ENCODE measurements around the gene SBNO1.
"Not testable (repeated sequence)": the region's sequence is repeated elsewhere in the genome, so short reads cannot be mapped to it uniquely, and the experiment has no call there.

SBNO1 gene

DNA sequence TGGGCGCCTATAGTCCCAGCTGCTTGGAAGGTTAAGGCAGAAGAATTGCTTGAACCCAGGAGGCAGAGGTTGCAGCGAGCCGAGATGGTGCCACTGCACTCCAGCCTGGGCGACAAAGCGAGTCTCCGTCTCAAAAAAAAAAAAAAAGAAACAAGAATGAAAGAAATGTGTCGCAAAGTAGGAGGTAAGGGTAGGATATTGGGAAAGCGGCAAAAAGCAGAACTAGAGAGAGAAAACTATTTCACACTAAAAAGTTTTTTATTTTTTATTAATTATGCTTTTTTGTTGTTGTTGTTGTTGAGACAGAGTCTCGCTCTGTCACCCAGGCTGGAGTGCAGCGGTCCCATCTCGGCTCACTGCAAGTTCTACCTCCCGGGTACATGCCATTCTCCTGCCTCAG, 17.7 kb downstream of the SBNO1 start:
- no peak for DNase-seq (ENCODE audit: low read depth in 2 of 2)

DNA sequence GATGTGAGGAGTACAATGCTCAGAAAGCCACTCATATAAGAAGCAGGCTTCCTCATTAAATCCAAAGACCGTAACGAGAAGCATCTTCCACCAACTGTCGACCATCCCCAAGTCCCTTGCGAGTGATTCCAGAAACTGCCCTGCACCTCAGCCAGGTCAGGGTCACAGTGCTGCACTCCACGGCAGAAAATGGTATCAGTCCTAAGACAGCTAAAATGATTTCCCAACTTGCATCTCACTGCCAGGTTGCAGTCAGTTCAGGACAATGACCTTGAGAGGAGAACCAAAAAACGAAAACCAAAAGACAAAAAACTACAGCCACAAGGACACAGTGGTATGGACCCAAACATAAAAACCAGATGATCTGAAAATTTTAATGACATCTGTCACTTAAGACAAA, 20.6 kb downstream of the SBNO1 start:
- DNase-seq (ENCODE audit: low read depth in 2 of 2), result no peak

DNA sequence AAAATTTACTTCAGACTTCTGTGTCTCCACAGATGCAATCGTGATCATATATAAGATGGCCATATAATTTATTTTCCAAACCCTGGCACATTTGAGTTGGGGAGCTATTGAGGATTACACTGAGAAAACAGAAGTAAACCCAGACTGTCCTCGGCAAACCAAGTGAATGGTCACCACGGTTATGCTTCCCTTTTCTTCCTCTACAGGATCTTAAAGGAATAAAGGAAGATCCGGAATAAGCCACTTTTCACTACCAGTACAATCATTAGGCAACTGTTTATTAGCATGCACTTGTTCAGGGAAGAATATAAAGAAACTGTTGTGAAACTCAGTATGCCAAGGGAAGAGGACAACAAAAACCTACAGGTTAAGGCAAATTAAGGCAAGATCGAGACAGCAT, 27.6 kb downstream of the SBNO1 start:
- no peak for DNase-seq (ENCODE audit: low read depth in 2 of 2)

DNA sequence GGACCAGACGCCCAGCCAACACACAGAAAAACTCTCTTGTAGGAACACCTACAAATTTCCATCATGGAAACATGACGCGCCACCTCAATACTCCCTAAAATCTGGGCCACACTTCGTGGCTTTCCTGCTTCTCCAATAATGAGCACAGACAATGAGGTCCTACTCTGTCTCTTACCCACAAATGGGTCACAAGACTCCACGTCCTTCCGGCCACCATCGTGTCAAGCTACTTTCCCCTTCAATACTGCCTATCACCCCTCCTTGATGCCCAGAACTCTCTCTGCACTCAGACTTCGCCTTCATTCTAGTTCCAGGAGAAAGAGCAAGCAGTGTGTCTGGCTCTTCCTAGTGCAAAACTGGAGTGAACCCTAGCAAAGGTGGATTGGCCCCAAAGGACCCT, 28.1 kb downstream of the SBNO1 start:
- no peak for DNase-seq (ENCODE audit: low read depth in 2 of 2)

DNA sequence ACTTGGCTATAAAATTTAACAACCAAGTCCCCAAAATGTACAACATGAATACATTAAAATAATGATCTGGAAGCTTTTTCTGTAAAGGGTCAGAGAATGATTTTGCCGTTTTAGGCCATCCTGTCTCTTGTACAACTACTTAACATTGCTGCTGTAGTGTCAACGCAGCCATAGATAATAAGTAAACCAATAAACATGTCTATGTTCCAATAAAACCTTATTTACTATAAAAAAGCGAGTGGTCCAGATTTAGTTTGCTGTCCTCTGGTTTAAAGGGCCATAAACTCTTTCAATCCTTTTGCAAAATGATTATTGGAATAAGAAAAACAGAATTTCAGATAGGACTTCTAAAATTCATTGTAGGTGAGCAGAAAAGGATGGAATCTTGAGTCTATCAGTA, 29.2 kb downstream of the SBNO1 start:
- no peak for DNase-seq (ENCODE audit: low read depth in 2 of 2)

DNA sequence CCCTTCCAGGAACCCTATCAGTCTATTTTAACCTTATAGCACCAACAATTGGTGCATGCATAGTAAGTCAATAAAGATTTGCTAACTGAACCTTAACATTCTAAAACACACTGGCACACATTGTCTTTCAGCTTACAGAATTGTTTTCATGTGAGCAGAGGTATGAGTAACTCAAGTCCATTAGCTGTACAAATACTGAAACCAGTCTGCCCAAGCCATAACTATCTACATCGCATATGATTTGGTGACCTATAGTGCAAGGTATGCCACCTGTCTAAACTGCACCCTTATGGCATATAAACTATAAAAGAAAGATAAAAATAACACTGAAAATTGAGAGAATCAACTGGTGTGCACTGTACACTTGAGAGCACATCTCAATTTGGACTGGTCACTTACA, 34.8 kb downstream of the SBNO1 start:
- DNase-seq (ENCODE audit: low read depth in 2 of 2), result no peak

DNA sequence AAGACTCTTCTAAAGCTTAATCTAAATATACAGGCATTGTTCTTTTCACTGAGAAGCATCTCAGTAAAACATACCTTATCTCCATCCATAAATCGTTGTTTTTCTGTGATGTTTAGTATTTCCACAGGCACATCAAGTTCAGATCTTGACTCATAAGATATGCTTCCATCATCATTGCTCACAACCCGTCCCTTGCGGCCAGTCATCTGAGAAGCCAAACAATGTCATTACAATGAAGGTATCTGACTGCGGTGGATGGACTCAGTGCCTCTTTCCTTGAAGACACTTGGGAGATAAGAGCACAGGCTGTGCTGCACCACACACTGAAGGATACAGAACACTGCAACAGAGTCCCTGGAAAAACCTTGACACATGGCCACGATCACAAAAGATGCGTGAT, 44.8 kb downstream of the SBNO1 start:
- DNase-seq (ENCODE audit: low read depth in 2 of 2), result no peak

DNA sequence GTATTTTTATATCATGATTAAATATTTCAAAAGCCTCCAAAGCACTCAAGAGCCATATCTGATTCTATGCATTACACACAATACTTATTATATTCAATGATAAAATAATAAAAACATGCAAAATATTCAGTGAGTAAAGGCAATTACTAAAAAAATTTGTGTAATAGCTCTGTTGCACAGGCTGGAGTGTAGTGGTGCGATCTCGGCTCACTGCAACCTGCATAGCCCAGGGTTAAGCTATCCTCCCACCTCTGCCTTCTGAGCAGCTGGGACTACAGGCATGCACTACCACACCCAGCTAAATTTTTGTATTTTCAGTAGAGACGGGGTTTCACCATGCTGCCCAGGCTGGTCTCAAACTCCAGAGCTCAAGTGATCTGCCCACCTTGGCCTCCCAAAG, 45.4 kb downstream of the SBNO1 start:
- DNase-seq (ENCODE audit: low read depth in 2 of 2), result no peak

DNA sequence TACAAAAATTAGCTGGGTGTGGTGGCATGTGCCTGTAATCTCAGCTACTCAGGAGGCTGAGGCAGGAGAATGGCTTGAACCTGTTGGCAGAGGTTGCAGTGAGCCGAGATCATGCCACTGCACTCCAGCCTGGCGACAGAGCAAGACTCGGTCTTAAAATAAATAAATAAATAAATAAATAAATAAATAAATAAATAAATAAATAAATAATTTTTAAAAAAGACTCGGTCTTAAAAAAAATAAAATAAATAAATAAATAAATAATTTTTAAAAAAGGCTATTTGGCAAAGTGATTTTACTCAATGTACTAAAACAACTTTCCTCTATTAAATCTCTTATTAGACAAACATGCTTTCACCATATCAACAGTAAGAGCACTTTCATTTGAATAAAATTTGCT, 51.6 kb downstream of the SBNO1 start:
- DNase-seq (ENCODE audit: low read depth in 2 of 2), result not testable (repeated sequence)

DNA sequence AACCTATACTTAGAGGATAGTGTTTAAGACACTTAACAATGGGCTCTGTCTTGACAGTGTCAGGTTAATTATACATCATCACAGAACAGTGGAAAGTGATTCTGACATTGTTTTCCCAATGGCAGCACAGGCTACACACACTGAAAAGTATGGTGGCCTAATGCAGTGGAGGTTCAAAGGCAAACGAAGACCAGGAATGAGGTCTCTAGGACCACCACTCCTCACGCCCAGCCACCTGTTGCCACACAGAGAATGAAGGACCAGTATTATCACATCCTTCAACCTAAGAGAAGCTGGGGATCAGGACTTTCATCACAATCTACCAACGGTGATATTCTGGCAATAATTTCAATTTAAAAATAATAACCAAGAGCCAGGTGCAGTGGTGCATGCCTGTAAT, 58.4 kb downstream of the SBNO1 start:
- DNase-seq (ENCODE audit: low read depth in 2 of 2), result no peak

DNA sequence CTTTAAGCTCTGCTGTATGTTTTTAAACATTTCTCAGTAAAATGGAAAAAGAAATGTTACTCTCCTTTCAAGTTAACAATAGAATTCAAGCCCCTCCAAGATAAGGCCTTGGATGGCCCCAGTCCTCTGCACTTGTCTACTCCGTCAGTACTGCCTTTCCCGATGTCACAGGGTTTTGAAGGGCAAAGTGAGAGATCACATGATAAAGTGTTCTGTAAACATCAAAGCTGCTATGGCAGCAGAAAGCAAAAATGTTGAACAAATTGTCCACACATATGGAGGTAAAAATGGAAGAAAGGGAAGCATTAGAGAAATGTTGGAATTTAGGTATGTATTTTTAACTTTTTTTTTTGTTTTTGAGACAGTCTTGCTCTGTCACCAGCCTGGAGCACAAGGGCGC, 59.5 kb downstream of the SBNO1 start:
- DNase-seq (ENCODE audit: low read depth in 2 of 2), result no peak

DNA sequence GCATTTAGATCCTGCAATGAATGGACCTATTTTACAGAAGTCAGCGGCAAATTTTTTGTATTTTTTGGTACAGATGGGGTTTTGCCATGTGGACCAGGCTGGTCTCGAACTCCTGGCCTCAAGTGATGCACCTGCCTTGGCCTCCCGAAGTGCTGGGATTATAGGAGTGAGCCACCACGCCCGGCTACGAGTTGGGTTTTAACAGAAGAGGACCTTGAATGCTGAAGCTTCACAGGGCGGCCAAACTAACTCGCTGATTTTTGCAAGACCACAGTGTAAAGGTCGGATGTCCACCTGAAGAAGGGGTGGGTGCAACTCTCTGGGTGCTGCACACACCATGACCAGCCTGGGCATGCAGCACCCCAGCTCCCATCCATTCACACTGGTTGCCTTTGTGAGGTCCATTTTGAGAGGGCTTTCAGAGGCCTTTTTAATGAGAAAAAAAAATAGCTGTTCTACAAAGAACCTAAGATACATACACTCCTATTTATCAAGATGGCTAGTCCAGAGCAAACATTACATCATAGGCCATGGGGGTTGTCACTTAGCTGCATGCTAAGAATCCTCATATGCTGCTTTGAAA, 71.4 kb downstream of the SBNO1 start:
- DNase-seq (ENCODE audit: low read depth in 2 of 2), result no peak

DNA sequence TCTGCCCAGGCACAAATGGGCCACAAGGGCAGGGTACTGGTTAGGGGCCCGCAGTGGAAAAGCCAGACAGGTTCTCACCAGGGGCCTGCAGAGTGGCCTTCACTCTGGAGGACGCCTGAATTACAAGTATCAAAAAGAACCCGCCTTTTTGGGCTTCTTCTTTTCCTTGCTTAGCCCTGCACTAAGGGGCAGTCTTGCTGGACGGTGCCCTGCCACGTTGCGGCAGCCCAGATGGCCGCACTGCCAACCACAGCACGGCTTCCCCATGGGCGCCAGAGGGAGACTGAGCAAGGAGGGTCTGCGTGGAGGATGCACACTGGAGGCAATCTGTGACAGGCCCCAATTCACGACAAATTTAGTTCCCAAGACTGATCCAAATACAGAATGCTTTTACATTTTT, 74.7 kb downstream of the SBNO1 start:
- no peak for DNase-seq (ENCODE audit: low read depth in 2 of 2)

DNA sequence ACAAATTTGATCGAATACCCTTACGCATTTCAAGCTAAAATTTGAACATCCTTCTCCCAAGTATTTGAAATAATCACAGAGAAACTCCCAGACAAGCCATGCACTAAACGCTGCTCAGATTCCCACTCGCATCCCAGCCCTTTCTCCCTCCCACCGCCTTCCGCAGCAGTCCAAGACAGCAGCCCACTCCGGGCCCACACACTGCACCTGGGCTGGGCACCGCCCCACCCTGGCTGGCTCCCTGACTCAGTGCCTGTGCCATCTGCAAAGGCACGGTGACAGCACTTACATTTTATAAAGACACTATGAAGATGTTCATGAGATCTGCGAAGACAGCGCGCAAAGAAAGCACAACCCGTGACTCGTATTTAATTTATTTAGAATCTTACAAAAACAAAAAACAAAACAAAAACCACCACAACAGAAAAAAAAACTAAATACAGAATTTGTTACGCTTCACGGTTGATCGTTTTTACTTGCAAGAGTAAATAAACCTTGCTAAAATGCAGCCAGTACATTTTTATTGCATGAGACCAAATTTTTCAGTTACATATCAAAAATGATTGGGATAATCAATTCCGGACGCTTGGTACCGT, 75.8 kb downstream of the SBNO1 start:
- no peak for DNase-seq (ENCODE audit: low read depth in 2 of 2)

DNA sequence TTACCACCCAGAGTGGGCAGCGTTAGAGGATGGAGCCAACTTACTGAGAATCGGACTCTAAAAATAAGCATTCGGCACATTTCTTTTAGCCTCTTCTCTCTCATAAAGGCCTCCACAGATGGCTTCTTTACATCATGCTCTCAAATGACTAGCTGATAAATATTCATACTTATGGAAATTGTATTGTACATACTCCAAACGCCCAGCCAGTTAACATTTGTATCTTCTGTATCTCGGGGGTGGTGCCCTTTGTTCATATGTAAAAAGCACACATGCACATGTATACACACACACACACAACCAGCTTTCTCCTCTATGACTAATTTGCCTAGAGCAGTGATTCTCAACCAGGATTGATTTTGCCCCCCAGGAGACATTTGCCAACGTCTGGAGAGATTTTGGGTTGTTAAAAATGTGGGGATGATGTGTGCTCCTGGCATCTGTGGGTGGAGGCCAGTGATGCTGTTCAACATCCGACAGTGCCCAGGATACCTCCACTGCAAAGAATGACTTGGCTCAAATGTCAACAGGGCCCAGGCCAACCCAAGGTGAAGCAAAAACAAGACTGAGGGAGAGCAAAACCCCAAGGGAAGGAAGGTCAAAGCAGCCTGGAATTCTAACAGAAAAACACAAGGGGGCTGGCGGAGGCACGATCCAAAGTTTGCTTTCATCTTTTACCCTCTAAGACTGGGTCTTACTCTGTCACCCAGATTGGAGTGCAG, 77.8 kb downstream of the SBNO1 start:
- no peak for DNase-seq (ENCODE audit: low read depth in 2 of 2)

DNA sequence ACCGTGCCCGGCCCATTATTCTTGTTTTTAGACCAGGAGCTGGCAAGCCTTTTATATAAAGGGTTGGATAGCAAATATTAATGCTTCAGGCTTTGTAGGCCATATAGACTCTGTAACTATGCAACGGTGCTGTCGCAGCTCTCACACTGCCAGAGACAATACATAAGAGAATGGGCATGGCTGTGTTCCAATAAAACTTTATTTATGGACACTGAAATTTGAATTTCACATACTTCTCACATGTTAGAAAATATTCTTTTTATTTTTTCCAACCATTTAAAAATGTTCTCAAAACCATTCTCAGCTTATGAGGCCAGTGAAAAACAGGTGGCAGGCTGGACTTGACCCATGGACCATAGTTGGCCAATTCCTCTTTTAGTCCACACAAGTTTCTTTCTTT, 80.0 kb downstream of the SBNO1 start:
- no peak for DNase-seq (ENCODE audit: low read depth in 2 of 2)

DNA sequence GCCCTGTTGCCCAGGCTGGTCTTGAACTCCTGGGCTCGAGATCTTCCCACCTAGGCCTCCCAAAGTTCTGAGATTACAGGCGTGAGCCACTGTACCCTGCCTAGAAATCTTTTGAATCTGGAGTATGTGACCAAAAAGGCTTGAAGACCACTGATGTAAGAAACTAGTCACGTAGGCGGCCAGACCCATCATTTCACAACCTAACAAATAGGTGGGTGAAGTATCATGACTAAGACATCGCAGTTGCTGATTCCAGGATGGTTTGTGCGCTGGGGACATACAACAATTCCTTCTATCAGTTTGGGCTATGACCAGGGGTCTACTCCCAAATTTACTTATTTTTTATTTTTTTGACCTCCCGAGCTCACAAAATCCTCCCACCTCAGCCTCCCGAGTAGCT, 81.2 kb downstream of the SBNO1 start:
- no peak for DNase-seq (ENCODE audit: low read depth in 2 of 2)

DNA sequence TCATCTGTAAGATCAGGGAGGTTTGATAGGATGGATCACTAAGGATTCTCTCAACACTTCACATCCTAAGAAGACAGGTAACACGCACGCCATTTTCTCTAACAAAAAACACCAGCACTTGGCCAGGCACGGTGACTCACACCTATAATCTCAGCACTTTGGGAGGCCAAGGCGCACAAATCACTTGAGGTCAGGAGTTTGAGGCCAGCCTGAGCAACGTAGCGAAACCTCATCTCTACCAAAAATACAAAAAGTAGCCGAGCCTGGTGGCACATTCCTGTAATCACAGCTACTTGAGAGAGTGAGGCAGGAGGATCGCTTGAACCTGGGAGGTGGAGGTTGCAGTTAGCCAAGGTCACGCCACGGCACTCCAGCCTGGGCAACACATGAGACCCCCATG, 82.5 kb downstream of the SBNO1 start:
- DNase-seq (ENCODE audit: low read depth in 2 of 2), result no peak

DNA sequence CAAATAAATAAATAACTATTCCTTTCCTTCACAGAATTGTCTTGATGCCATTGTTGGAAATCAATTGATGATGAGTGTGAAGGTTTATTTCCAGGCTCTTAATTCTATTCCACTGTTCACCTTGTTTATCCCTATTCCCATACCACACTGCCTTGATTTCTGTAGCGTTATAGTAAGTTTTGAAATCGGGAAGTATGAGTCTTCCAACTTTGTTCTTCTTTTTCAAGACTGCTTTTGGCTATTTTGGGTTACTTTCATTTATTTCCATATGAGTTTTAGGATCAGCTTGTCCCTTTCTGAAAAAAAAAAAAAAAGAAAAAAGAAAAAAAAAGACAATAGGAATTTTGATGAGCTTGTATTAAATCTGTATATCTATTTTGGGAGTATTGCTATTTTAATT, 83.7 kb downstream of the SBNO1 start:
- DNase-seq (ENCODE audit: low read depth in 2 of 2), result no peak

DNA sequence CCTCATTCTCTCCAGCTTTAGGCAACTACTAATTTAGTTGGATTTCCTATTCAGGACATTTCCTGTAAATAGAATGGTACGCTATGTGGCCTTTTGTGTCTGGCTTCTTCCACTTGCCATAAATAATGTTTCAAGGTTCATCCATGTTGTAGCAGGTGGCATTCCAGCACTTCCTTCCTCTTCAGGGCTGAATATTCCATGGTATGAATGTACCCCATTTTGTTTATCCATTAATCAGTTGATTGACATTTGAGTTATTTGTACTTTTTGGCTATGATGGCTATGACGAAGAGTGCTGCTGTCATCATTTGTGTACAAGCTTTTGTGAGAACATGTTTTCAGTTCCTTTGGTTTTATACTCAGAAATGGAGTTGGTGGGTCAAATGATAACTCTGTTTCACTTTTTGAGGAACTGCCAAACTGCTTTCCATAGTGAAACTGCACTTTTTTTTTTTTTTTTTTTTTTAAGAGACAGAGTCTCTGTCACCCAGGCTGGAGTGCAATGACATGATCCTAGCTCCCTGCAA, 86.5 kb downstream of the SBNO1 start:
- DNase-seq (ENCODE audit: low read depth in 2 of 2), result no peak

DNA sequence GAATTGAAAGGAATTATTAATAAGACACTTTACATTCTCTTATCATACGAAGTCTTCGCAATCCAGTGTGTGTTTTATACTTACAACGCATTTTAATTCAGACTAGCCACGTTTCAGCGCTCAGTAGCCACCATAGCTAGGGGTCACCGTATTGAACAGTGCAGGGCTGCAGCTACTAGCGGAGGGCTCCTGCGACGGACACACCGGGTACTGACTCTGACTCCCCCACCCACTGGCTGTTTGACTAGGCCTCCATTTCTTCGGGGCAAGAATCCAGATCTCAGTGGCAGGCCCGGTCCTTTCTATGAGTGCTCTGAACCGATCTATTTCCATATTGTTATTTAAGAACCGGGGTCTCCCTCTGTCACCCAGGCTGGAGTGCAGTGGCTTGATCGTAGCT, 91.5 kb downstream of the SBNO1 start:
- no peak for DNase-seq (ENCODE audit: low read depth in 2 of 2)

DNA sequence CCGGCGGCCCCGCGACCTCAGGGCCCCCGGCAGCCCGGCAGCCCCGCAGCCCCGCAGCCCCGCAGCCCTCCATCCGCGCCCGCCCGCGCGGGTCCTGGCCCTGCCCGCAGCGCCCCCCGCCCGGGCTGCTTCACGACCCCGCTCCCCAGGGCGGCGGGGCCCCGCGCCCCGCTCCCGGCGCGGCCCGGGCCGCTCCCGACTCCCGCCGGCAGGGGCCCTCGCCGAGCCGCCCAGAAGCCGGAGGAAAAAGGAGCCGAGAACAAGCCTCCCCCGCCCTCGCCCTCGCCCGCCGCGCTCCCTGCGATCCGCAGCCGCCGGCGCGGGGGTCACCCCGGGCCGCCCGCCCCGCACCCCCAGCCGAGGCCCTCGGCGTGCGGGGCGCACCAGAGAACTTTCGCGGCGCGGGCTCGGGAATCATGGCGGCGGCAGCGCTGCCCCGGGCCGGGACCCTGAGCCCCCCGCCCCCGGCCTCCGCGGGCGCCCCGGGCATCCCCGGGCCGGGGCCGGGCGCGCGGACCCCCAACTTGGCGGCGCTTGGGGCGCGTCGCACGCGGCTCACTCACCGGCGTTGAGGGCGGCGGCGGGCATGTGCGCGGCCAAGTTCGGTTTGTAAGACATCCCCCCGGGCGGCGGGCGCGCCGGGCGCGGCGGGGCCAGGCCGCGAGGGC, 93.5 kb downstream of the SBNO1 start:
- DNase-seq (ENCODE audit: low read depth in 2 of 2), result peak; percentile 46 to 62

Data from stimulated activated CD8-positive, alpha-beta memory T cell treated with anti-CD3 and anti-CD28 coated beads, Interleukin-2, amount 100 ng/mL, for 1 hour (primary cell).